HEK293 (cell line): ENCODE measurements around the gene SOWAHA.

Experiments used
- CTCF ChIA-PET: fragments of 350-600 bp; formaldehyde crosslinking; extraction: SDS; loops from one replicate; lab custom pipeline; 2021; ENCODE audit warnings: antibody characterized with exemption; lab: Yijun Ruan, JAX
- POLR2A ChIA-PET: fragments of 300-600 bp; formaldehyde crosslinking; extraction: SDS; loops from one replicate; lab custom pipeline; 2020; ENCODE audit warnings: antibody characterized with exemption, inconsistent platforms; lab: Yijun Ruan, JAX
- H3K27ac ChIP-seq: fragments of 200-500 bp; sonication (Bioruptor generic); 2 replicates; pipeline ENCODE4 v1.5.1; 2014; ENCODE audit warnings: low read depth, low read length, control low read depth, inconsistent platforms; ENCODE audit errors: extremely low read depth
- H3K36me3 ChIP-seq, 2 experiments: fragments of 200-500 bp in 1 of 2; sonication (Bioruptor generic) in 1 of 2; 1 replicate in 1 of 2; 2 replicates in 1 of 2; pipeline ENCODE4 v1.5.1; 2014 to 2017; ENCODE audit warnings: inconsistent platforms in 2 of 2, low read length in 2 of 2; ENCODE audit not compliant: control insufficient read depth in 2 of 2, insufficient read depth in 1 of 2
- H3K4me1 ChIP-seq: fragments of 200-500 bp; sonication (Bioruptor generic); 2 replicates; pipeline ENCODE4 v1.5.1; 2014; ENCODE audit warnings: mild to moderate bottlenecking, low read length, inconsistent platforms; ENCODE audit not compliant: control insufficient read depth, insufficient read depth
- H3K4me3 ChIP-seq: 2 replicates; pipeline ENCODE4 v1.5.1; 2011; ENCODE audit warnings: low read depth, mild to moderate bottlenecking, control low read depth, low read length, moderate library complexity
- H3K9me3 ChIP-seq: fragments of 200-500 bp; sonication (Bioruptor generic); 2 replicates; pipeline ENCODE4 v1.5.1; 2014; ENCODE audit warnings: low read depth, low read length, inconsistent platforms; ENCODE audit not compliant: control insufficient read depth, insufficient read depth
- GLI4 ChIP-seq: fragments of 450-650 bp; formaldehyde crosslinking; IDR thresholded peaks from 2 replicates; pipeline ENCODE4 v1.5.1; 2016; ENCODE audit warnings: missing biosample characterization, missing genetic modification characterization
- KLF10 ChIP-seq: fragments of 450-650 bp; IDR thresholded peaks from 2 replicates; pipeline ENCODE4 v1.5.1; 2018; ENCODE audit warnings: missing biosample characterization, mild to moderate bottlenecking, missing genetic modification characterization
- RBAK ChIP-seq: fragments of 450-650 bp; formaldehyde crosslinking; IDR thresholded peaks from 2 replicates; pipeline ENCODE4 v1.5.1; 2016; ENCODE audit warnings: missing biosample characterization, missing genetic modification characterization
- ZBTB17 ChIP-seq: fragments of 450-650 bp; formaldehyde crosslinking; IDR thresholded peaks from 2 replicates; pipeline ENCODE4 v1.5.1; 2016; ENCODE audit warnings: missing biosample characterization, missing genetic modification characterization
- ZBTB8A ChIP-seq: fragments of 450-650 bp; formaldehyde crosslinking; IDR thresholded peaks from 2 replicates; pipeline ENCODE4 v1.5.1; 2016; ENCODE audit warnings: missing biosample characterization, missing genetic modification characterization
- ZFP41 ChIP-seq: fragments of 450-650 bp; formaldehyde crosslinking; IDR thresholded peaks from 2 replicates; pipeline ENCODE4 v1.5.1; 2016; ENCODE audit warnings: missing biosample characterization, missing genetic modification characterization, borderline replicate concordance
- ZNF221 ChIP-seq: fragments of 450-650 bp; formaldehyde crosslinking; IDR thresholded peaks from 2 replicates; pipeline ENCODE4 v1.5.1; 2017; ENCODE audit warnings: missing biosample characterization, missing genetic modification characterization, borderline replicate concordance
- ZNF37A ChIP-seq: fragments of 450-650 bp; IDR thresholded peaks from 2 replicates; pipeline ENCODE4 v1.5.1; 2018; ENCODE audit warnings: missing biosample characterization, missing genetic modification characterization
- ZNF549 ChIP-seq: fragments of 450-650 bp; IDR thresholded peaks from 2 replicates; pipeline ENCODE4 v1.5.1; 2018; ENCODE audit warnings: missing biosample characterization, missing genetic modification characterization, mild to moderate bottlenecking, inconsistent platforms, moderate library complexity
- ZNF571 ChIP-seq: fragments of 450-650 bp; formaldehyde crosslinking; IDR thresholded peaks from 2 replicates; pipeline ENCODE4 v1.5.0; 2017; ENCODE audit warnings: missing biosample characterization, missing genetic modification characterization
- ZNF623 ChIP-seq: fragments of 450-650 bp; formaldehyde crosslinking; IDR thresholded peaks from 2 replicates; pipeline ENCODE4 v1.5.1; 2016; ENCODE audit warnings: missing biosample characterization, missing genetic modification characterization
- ZNF654 ChIP-seq: fragments of 450-650 bp; formaldehyde crosslinking; IDR thresholded peaks from 2 replicates; pipeline ENCODE4 v1.5.1; 2016; ENCODE audit warnings: low read depth, missing biosample characterization, missing genetic modification characterization
- ZNF677 ChIP-seq: fragments of 450-650 bp; IDR thresholded peaks from 2 replicates; pipeline ENCODE4 v1.5.0; 2018; ENCODE audit warnings: missing biosample characterization, mild to moderate bottlenecking, missing genetic modification characterization, moderate library complexity
- ZNF76 ChIP-seq: fragments of 450-650 bp; formaldehyde crosslinking; IDR thresholded peaks from 2 replicates; pipeline ENCODE4; 2016; ENCODE audit warnings: low read depth, missing biosample characterization, missing genetic modification characterization, borderline replicate concordance
- TF ChIP-seq, protein P1 (sequence below): fragments of 450-650 bp; formaldehyde crosslinking; IDR thresholded peaks from 2 replicates; pipeline ENCODE4 v1.5.1; 2017; ENCODE audit warnings: missing biosample characterization, missing genetic modification characterization
- TF ChIP-seq, protein P2 (sequence below): fragments of 450-650 bp; formaldehyde crosslinking; IDR thresholded peaks from 2 replicates; pipeline ENCODE4 v1.5.1; 2016; ENCODE audit warnings: missing biosample characterization, missing genetic modification characterization
- TF ChIP-seq, protein P3 (sequence below): fragments of 450-650 bp; formaldehyde crosslinking; IDR thresholded peaks from 2 replicates; pipeline ENCODE4 v1.5.0; 2017; ENCODE audit warnings: missing biosample characterization, missing genetic modification characterization, borderline replicate concordance
- TF ChIP-seq, protein P4 (sequence below): fragments of 450-650 bp; formaldehyde crosslinking; IDR thresholded peaks from 2 replicates; pipeline ENCODE4 v1.5.1; 2016; ENCODE audit warnings: missing biosample characterization, missing genetic modification characterization

Gene SOWAHA

DNA sequence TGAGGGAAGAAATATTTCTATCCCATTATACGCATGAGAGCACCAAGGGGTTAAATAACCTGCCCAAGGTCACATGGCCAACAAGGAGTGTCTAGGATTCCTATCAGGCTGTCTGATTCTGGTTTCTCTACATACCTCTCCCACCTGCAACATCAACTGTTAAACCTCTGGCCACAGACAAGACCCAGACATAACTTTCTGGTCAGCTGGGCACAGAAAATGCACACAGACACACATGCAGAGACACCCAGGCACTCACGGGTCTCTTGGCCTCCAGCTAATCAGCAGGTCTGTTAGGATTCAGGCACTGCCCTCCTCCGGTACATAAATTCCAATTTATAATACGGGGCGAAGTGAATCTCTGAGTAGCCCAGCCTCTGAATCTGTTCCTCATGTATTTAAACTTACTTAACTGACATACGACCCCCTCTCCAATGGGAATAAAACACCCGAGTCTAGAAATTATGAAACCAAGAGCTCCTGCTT is 37.6 kb upstream of the SOWAHA start:
- ChIA-PET CTCF (interaction anchor here (0.7 to 1.0 kb wide), 4 partner anchors 21 to 45 kb away, joined by 3 read pairs; no protein-coding TSS in a partner anchor), POLR2A (interaction anchor here (0.8 to 2.0 kb wide), 10 partner anchors 10 to 59 kb away, joined by 3 to 9 read pairs (median 4); partner anchors contain the start of gene KIF3A)
- H3K4me3 ChIP-seq = peak overlapping the region; percentile 70
- H3K36me3 ChIP-seq = peaks cover 0 to 5% of the 10 kb centered on the region in 2 experiments; a peak in 1 of 3 replicates
- H3K4me1 ChIP-seq = no peaks in the 10 kb centered on the region
- TF ChIP-seq ZNF677 (tag by site-specific recombination) = no peak
- TF ChIP-seq, protein P1, sequence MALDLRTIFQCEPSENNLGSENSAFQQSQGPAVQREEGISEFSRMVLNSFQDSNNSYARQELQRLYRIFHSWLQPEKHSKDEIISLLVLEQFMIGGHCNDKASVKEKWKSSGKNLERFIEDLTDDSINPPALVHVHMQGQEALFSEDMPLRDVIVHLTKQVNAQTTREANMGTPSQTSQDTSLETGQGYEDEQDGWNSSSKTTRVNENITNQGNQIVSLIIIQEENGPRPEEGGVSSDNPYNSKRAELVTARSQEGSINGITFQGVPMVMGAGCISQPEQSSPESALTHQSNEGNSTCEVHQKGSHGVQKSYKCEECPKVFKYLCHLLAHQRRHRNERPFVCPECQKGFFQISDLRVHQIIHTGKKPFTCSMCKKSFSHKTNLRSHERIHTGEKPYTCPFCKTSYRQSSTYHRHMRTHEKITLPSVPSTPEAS (tag by site-specific recombination) = no peak
- TF ChIP-seq, protein P2, sequence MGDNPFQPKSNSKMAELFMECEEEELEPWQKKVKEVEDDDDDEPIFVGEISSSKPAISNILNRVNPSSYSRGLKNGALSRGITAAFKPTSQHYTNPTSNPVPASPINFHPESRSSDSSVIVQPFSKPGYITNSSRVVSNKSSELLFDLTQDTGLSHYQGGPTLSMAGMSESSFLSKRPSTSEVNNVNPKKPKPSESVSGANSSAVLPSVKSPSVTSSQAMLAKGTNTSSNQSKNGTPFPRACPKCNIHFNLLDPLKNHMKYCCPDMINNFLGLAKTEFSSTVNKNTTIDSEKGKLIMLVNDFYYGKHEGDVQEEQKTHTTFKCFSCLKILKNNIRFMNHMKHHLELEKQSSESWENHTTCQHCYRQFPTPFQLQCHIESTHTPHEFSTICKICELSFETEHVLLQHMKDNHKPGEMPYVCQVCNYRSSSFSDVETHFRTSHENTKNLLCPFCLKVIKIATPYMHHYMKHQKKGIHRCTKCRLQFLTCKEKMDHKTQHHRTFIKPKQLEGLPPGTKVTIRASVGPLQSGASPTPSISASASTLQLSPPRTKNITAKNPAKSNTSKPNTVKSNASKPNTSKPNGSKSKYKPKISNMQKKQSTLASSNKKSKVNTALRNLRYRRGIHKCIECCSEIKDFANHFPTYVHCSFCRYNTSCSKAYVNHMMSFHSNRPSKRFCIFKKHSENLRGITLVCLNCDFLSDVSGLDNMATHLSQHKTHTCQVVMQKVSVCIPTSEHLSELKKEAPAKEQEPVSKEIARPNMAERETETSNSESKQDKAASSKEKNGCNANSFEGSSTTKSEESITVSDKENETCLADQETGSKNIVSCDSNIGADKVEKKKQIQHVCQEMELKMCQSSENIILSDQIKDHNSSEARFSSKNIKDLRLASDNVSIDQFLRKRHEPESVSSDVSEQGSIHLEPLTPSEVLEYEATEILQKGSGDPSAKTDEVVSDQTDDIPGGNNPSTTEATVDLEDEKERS (tag by site-specific recombination) = no peak
- TF ChIP-seq ZNF549 (tag by site-specific recombination) = no peak
- TF ChIP-seq ZFP41 = no peak
- no peak for TF ChIP-seq ZNF623
- no peak for TF ChIP-seq ZNF37A (tag by site-specific recombination)
- no peak for TF ChIP-seq ZNF654 (tag by site-specific recombination)
- TF ChIP-seq ZNF221 = no peak
- no peak for TF ChIP-seq ZNF76
- TF ChIP-seq, protein P3, sequence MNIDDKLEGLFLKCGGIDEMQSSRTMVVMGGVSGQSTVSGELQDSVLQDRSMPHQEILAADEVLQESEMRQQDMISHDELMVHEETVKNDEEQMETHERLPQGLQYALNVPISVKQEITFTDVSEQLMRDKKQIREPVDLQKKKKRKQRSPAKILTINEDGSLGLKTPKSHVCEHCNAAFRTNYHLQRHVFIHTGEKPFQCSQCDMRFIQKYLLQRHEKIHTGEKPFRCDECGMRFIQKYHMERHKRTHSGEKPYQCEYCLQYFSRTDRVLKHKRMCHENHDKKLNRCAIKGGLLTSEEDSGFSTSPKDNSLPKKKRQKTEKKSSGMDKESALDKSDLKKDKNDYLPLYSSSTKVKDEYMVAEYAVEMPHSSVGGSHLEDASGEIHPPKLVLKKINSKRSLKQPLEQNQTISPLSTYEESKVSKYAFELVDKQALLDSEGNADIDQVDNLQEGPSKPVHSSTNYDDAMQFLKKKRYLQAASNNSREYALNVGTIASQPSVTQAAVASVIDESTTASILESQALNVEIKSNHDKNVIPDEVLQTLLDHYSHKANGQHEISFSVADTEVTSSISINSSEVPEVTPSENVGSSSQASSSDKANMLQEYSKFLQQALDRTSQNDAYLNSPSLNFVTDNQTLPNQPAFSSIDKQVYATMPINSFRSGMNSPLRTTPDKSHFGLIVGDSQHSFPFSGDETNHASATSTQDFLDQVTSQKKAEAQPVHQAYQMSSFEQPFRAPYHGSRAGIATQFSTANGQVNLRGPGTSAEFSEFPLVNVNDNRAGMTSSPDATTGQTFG = no peak
- no peak for TF ChIP-seq KLF10 (tag by site-specific recombination)
- TF ChIP-seq ZNF571 (tag by site-specific recombination) = no peak
- TF ChIP-seq, protein P4, sequence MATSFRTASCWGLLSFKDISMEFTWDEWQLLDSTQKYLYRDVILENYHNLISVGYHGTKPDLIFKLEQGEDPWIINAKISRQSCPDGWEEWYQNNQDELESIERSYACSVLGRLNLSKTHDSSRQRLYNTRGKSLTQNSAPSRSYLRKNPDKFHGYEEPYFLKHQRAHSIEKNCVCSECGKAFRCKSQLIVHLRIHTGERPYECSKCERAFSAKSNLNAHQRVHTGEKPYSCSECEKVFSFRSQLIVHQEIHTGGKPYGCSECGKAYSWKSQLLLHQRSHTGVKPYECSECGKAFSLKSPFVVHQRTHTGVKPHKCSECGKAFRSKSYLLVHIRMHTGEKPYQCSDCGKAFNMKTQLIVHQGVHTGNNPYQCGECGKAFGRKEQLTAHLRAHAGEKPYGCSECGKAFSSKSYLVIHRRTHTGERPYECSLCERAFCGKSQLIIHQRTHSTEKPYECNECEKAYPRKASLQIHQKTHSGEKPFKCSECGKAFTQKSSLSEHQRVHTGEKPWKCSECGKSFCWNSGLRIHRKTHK (tag by site-specific recombination) = no peak
- no peak for TF ChIP-seq RBAK (tag by site-specific recombination)
- TF ChIP-seq GLI4 (tag by site-specific recombination) = no peak
- no peak for TF ChIP-seq ZBTB17 (tag by site-specific recombination)
- TF ChIP-seq ZBTB8A (tag by site-specific recombination) = no peak
- TF ChIP-seq, all 188 proteins: peak for 0
- Histone ChIP-seq H3K9me3 (no peaks in the 10 kb centered on the region), H3K27ac (no peak overlapping the region)
